GM21717 (cell line): ENCODE results near the gene ZNF740.
"Not testable (repeated sequence)": the region's sequence is repeated elsewhere in the genome, so short reads cannot be mapped to it uniquely, and the experiment has no call there.

Experiments
- ATAC-seq: cut with Tn5 transposase; IDR thresholded peaks from one replicate; pipeline ENCODE4 v1.9.1; 2021; ENCODE audit warnings: mild to moderate bottlenecking, moderate library complexity; ENCODE audit not compliant: unreplicated experiment

Gene ZNF740

DNA sequence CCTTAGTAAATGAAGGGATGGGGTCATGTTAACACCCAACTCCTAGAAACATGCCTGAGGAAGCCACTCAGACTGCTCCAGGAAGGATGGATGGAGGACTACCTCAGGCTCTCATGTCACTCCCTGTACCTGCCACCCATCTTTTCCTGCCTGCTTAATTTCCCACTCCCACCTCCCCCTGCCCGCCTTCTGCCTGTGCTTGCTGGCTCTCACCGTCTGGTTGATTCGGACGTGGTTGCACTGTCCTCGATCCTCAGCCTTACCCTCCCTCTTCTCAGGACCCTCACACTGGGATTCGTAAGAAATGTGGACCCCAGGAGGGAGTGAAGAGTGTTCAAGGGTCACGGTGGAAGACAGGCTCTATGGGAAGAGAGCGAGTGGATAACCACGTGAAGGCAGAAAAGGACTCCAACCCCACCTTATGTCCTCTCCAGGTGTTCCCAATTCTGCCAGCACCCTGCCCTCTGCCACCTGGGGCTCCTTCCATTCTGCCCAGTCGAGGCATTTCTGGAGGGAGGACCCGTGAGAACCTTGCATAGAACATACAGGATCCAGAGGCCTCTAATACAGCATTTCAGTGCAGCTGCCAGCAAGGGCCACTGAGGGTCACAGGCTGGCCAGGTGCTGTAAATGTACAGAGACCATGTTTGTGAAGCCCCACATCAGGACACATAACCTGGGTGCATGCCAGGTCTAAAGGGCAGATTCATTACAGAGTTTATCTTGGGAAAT, 13.6 kb downstream of the ZNF740 start:
- no peak for ATAC-seq

DNA sequence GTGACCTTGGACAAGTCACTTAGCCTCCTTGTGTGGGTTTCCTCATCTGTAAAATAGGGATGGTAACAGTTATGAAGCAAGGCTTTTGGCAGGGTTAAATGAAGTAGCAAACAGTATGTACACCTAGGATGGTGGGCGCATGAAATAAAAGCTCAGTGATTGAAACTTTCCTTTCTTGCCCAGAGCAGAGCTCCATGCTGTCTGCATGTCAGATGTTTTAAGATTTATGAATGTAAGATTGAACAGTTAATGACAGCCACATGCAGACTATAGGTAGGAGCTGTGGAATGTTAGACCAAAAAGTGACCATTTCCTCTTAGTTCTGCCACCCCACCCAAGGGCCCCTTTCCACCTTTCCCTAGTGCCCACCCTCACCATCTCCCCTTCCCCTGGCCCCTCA, 14.5 kb downstream of the ZNF740 start:
- no peak for ATAC-seq

DNA sequence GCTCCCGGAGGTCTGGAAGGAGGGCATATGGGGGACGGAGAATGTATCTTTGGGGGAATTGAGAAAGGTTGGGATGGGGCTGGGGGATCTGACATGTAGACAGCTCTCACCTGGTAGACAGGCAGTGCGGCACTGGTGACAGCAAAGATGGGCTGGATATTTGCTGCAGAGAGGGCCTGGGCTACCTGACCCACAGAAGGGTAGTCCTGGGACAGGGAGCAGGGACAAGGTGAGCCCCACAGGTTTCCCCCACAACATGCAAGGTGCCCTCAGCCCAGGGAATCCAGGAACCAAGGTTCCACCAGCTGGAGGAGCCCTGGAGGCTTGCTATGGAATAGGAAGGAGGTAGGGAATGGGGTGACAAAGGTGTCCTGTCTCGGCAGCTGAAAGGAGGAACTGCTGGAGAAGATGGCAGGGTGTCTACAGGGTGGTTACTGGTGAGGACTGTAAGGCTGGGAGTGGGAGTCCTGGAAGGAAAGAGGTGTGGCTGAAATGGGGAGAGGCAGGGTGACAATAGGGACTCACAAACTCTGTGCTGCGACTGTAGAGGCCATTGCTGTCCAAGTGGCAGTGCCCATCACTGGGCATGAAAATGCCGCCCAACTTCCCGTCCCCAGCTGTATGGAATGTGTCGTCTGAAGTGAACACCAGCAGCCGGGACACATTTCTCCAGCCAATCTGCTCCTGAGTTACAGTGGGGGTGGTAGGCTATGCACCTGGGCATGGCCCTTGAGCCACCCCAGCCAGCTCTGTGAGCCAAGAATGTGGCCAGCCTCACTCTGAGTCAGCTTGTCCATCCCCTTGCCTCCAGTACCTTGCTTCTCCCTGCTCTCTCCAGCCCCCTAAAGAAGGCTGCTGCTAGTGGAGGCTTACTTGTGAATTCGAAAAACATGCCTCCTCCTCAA, 15.2 kb downstream of the ZNF740 start:
- no peak for ATAC-seq

DNA sequence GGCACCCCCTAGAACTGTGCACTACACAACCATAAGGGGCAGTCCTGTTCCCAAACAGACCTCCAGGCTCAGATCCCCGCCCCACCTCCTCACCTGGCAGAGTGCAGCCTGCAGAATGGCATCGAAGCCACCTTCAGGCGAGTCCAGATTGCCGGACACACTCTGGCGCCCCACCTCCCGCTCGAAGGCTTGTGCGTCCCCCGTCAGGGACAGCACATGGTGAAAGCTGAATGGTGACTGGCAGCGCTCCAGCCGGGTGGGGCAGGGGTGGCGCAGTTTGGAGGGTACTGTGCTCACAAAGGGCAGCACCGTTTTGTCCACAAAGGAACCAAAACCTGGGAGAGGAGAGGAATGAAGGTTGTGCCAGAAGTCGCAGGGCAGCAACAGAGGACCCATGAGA, 16.0 kb downstream of the ZNF740 start:
- no peak for ATAC-seq

DNA sequence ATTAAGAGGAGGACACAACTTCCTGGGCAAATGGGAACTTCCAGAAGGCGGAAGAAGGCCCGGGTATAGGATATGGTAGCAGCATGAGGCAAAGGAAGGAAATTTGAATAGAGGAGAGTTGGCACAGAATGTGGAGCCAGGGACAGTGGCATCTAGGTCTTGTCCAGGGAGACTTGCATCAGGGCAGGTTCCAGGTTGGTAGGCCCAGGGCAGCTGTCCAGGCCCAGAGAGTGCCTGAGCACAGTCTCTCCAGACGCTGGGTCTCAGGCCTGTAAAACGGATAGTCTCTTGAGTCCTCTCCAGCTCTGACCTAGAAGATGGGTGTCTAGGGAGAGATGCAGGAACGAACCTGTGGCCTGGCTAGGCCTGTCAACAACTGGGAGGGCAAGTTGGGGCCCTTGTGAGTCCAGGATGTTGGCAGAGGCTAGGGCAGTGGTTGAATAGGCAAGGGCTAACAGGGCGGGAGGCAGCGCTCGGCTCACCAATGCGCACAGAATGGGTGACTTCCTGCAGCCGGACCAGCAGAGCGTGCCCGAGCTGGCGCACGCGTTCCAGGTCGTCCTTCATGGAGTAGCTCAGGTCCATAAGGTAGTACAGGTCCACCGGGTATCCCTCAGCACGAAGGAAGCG, 16.6 kb downstream of the ZNF740 start:
- no peak for ATAC-seq

DNA sequence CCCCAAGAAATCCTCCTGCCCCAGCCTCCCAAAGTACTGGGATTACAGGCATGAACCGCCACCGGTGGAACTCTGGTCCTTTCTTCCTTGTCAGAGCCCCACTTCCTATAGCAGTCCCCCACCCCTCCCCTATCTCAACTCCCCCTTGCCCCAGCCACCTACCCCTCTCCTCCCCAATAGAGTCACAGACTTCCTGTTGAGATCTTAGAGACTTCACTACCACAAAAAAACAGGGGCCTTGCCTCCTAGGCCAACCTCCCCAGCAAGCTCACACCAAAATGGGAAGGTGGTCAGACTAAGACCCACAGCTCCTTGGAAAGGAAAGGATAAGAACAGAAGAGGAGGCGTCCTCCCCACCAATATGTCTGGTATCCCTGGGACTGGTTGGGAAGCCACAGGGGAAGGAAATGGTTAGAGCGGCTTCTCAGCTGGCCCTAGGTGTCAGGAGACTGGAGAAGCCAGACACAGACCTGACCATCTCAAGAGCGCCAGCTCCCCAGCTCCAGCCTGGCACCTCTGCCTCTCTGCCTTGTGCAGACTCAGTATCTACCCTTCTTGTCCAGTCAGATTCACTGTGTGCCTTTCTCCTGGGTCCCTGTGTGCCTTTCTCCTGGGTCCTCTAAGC, 18.1 kb downstream of the ZNF740 start:
- no peak for ATAC-seq

DNA sequence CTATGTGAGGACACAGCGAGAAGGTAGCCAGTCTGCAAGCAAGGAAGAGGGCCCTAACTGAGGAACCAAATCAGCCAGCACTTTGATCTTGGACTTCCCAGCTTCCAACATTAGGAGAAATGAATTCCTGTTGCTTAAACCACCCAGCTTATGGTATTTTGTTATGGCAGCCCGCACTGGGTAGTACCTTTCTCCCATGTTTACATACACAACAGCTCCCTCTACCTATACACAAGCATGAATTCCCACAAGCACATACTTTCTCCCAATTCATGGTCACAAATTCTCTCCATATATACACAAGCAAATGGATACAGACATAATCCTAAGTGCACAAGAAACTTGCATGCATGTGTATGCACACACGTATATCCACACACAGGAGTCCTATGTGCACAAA, 19.2 kb downstream of the ZNF740 start:
- no peak for ATAC-seq

DNA sequence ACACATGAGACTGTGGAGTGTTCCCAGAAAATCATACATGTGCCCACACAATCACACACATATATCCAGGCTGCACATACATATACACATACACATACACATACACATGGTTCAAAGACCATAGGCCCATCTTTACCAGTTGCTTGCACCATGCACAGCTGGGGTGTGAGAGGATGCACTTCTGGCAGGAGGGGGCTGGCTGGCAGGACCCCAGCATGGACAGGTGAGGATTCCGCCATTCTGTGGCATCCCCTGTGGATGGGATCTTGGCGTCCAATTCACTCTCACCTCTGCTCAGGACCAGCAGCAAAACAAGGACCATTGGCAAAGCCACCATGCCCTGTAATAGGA, 19.6 kb downstream of the ZNF740 start:
- ATAC-seq: peak; percentile 10

DNA sequence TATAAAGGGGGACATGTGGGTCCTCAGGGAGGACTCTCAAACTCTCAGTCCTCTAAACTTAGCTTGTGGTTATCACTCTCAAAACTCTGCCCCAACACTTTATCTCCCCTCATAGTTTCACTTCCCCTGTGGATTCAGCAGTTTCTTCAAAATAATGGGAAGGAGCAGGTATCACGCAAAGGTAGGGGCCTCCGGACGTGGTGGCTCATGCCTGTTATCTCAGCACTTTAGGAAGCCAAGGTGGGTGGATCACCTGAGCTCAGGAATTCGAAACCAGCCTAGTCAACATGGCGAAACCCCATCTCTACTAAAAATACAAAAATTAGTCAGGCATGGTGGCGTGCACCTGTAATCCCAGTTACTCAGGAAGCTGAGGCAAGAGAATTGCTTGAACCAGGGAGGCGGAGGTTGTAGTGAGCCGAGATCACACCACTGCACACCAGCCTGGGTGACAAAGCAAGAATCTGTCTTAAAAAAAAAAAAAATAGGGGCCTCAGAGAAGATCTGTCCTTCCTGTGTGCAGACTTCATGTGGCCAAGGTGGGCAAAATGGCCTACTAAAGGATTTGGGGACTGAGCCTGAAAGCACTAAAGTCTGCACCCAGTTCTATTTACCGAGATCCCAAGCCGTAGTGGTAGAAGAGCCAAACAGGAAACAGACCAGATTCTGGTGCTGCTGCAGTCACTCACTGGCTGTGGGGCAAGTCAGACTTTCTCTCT, 20.1 kb downstream of the ZNF740 start:
- peak; percentile 43 for ATAC-seq

DNA sequence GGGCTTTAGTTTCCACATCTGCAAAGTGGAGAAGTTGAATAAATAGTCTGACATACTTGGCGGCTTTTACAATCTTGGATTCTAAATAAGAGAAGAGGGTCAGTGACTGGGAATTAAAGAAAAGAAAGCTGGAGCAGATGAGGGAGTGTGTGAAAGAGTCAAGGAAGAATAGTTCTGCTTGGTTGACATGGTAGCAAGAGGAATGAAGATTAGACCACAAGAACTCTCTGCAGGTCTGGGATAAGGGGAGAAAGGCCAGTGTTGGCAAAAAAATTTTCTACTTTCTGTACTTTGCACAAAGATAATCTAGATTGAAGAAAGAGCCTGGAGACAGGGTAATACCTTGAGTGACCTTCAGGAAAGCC, 20.6 kb downstream of the ZNF740 start:
- no peak for ATAC-seq

DNA sequence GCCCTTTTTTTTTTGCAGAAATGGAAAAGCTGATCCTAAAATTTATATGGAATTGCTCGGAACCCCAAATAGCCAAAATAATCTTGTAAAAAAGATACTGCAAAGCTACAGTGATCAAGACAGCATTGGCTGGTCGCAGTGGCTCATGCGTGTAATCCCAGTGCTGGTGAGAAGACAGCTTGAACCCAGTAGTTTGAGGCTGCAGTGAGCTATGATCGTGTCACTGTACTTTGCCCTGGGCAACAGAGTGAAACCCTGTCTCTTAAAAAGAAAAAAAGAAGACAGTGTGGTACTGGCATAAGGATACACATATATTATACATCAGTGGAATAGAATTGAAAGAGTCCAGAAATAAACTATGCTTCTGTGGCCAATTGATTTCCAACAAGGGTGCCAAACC, 21.1 kb downstream of the ZNF740 start:
- ATAC-seq: no peak

DNA sequence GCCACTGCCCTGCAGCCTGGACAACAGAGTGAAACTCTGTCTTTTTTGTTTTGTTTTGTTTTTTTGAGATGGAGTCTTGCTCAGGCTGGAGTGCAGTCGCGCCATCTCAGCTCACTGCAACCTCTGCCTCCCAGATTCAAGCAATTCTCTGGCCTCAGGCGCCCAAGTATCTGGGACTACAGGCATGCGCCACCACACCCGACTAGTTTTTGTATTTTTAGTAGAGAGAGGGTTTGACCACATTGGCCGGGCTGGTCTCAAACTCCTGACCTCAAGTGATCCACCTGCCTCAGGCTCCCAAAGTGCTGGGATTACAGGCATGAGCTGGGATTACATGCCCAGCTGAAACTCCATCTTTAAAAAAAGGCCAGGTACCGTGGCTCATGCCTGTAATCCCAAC, 21.8 kb downstream of the ZNF740 start:
- not testable (repeated sequence) for ATAC-seq

DNA sequence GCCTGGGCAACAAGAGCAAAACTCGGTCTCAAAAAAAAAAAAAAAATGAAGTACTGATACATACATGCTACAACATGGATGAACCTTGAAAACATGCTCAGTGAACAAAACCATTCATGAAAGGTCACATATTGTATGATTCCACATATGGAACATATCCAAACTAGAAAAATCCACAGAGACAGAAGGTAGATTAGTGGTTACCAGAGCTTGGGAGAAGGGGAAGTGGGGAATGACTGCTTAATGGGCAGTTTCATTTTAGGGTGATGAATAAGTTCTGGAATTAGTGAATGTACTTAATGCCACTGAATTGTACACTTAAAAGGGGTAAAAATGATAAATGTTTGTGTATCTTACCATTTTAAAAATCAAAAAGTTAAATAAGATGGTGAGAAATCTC, 23.8 kb downstream of the ZNF740 start:
- ATAC-seq: no peak

DNA sequence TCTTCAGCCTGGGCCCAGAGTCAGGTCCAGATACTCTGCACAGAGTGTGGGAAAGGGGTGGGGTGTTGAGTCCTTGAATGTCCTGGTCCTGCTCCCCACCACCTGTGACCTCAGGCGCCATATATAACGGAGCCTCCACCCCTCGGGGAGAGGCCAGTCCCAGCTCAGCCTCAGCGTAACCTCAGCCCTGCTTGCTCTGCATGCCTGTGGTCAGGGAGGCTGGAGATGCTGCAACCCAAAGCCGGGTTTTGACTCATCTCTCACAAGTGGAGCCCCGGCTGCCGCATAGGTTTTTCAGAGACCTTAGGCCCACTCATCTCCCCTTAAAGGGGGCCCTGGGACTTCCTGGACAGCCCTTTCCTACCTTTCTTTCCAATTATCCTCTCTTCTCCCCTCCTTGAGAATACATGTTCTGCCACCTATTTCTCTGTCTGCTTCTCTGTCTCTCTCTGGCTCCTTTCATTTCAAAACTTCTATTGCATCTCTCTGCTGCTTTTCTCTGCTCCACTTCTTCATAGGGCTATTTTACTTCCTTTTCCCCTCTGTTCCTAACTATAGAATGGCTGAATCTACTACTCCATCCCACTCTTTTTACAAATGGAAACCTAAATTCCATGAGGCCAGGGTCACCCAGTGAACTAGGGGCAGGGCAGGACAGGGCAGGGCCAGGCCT, 25.4 kb downstream of the ZNF740 start:
- peak; percentile 64 for ATAC-seq

DNA sequence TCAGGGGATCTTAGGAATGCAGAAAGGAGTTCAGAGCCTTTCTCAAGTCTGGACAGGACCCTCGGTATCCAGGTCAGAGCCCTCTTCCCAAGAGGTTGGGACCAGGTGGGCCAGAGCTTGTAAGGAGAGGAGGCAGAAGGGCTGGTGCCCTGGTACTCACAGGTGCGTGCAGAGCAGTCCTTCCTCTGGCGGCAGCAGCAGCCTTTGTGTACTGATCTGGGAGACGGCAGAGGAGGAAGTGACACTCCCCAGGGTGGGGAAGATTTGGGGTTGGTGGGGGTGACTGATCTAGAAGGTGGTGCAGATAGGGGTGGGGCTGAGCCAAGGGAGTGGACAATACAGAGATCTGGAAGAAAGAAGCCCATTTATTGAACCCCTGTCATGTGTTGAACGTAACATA, 26.5 kb downstream of the ZNF740 start, which contains the start of gene ITGB7:
TSS of gene ITGB7 (minus strand) at position 210 of the 400 bp plus-strand sequence. CDS start 6,808 bp downstream, outside the sequence.
- ATAC-seq: peak; percentile 40

DNA sequence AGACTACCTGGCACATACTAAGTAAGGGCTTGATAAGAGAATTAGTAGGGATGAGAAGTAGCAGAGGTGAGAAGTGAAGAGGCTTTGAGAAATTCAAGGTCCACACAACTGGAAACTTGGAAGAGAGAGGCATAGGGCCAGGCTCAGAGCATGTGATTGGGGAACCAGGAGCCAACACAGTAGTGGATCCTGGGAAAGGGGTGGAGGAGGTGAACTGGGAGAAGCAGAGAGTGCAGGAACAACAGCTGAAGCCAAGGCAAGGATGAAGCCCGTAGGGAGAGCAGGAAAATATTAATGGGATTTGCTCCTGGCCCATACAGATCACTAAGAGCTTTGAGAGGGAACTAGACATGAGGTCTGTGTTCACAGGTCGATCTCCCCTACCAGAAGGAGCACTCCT, 27.9 kb downstream of the ZNF740 start:
- ATAC-seq: no peak

DNA sequence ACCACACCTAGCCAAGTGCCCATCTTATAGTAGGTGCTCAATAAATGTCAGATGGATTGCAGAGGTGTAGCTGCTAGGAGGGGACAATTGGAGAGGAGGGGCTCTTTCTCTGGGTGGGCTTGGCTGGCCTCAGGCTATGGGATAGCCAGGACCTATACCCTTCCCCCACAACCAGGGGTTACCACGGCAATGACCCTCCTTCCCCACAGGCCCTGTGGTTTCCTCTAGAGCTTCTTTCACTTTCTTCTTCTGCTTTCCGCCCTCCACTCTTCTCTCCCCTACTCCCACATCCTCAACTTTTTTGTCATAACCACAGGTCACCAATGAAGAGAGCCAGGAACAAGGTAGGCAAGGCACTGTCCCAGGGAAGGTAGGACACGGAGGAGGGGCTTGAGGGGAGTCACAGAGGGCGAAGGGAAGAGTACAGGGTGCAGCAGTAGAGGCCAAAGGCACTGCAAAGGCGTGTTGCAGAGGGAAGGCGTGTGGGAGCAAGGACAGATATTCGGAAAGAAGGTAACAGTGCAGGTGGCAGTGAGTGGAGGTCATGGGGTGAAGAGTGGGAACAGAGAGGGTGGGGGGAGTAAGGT, 28.4 kb downstream of the ZNF740 start:
- ATAC-seq: peak; percentile 42

DNA sequence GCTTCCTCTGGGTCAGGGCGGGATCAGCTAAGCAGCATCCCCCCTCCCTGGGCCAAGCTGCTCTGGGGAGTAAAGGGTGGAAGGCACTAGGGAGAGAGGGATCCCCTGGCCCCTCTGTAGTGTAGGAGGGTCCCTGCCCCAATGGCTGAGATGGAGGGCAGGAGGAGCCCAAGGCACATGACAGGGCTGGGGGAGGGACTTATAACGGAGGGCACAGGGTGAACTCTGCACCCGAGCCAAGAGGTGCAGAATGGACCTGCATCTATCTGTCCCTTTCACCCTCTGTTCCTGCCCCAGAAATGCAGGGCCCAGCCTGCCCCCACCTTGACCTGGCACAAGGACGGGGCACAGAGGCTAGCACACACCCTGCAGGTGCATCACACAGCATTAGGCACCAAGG, 30.3 kb downstream of the ZNF740 start:
- ATAC-seq: no peak

DNA sequence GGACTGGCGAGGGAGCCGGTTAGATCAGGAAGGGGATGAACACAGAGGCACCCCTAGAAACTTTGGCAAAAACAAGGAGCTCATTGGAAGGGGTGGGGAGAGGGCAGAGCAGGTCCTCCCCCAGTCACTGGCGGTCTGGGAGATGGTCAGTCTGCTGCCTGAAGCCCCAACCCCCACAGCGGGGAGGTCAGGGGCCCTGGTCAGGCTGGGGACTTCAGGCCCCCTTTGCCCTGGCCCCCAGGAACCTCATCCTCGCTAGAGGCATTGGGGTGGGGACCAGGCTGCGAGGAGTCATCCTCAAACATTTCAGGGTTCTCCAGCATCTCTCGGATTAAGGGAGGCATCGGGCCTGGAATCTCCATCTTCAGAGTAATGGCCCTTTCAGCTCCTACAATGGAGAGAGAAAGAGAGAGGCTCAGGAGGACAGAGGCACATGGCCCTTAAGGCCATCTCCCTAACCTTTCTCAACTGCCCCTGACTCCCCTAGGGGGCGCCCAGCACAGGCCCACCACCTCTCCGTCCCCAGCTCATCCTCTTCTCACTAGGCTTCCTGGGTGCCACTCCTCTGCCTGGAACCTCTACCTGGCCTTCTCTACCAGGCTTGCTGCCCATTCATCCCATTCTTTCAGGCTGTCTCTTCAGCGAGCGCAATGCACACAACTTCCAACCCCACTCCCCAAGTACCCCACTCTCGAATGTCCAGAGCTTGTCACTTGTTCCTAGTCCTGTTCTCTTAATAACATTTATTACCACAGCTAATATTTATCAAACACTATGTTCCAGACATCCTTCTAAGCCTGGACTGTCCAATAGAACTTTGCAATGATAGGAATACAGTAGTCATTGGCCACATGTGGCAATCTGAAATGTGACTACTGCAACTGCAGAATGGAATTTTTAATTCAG, 31.2 kb downstream of the ZNF740 start:
- ATAC-seq: no peak
